HepG2 (cell line): ENCODE results near the gene CRADD. TPM values are rescaled to one million over a fixed set of nuclear protein-coding genes. Genes with fewer than 3 reads are reported as not detected.

Experiments used
- ATAC-seq: fragments of 200-7000 bp; cut with Tn5 transposase; 3 replicates; pipeline ENCODE4 v1.9.1; 2020; ENCODE audit warnings: mild to moderate bottlenecking, moderate library complexity
- BruUV-seq: library from RNA; stranded (reverse); fragments of 400-500 nt; replicated peaks from 2 replicates; lab custom pipeline; 2021; lab: Mats Ljungman, UMichigan
- CTCF ChIA-PET: fragments of 300-600 bp; formaldehyde crosslinking; extraction: SDS; loops from one replicate; lab custom pipeline; 2021; ENCODE audit warnings: low total read pairs, inconsistent platforms, low intra/inter-chr PET ratio; lab: Yijun Ruan, JAX
- POLR2A ChIA-PET: fragments of 350-600 bp; sonication (Branson Sonifier 250); formaldehyde crosslinking; loops from one replicate; lab custom pipeline; 2020; ENCODE audit warnings: antibody characterized with exemption, inconsistent platforms; lab: Yijun Ruan, JAX
- DNase-seq: peaks from one replicate; pipeline ENCODE4 v3.0.0-alpha.2; 2015; ENCODE audit warnings: low spot score
- FAIRE-seq: peaks from 3 replicates; lab custom pipeline; 2011; peaks lifted over from hg19 to GRCh38; lab: Jason Lieb, UNC
- H2AFZ ChIP-seq: one replicate; pipeline ENCODE4 v1.6.1; 2011; ENCODE audit warnings: low read length, inconsistent platforms
- H3K27ac ChIP-seq: fragments of 300-600 bp; 3 replicates; pipeline ENCODE4 v1.8.0; 2011; ENCODE audit warnings: mixed run types, mild to moderate bottlenecking, mixed read lengths, low read length, inconsistent platforms; ENCODE audit not compliant: insufficient read depth; ENCODE audit errors: extremely low read length
- H3K27me3 ChIP-seq, 2 experiments: fragments of 200-600 bp in 1 of 2; 2 replicates in 1 of 2; 3 replicates in 1 of 2; pipeline versions ENCODE4 v1.6.0 to v1.8.0; 2011; ENCODE audit warnings: low read length in 2 of 2, mild to moderate bottlenecking in 2 of 2, moderate library complexity in 2 of 2, inconsistent platforms in 1 of 2; ENCODE audit not compliant: insufficient read depth in 2 of 2, control insufficient read depth in 1 of 2
- H3K36me3 ChIP-seq, 2 experiments: fragments of 200-600 bp in 1 of 2; replicated peaks in 1 of 2; 2 replicates in 1 of 2; 3 replicates in 1 of 2; pipeline versions ENCODE4 v1.5.1 to v1.8.0; 2011; ENCODE audit warnings: low read length in 2 of 2, inconsistent platforms in 1 of 2; ENCODE audit not compliant: insufficient read depth in 2 of 2, control insufficient read depth in 1 of 2
- H3K4me1 ChIP-seq: 2 replicates; pipeline ENCODE4 v1.5.1; 2012; ENCODE audit warnings: low read length, inconsistent platforms; ENCODE audit not compliant: insufficient read depth
- H3K4me2 ChIP-seq: 2 replicates; pipeline ENCODE4 v1.6.0; 2011; ENCODE audit warnings: low read depth, low read length, inconsistent platforms
- H3K4me3 ChIP-seq, 3 experiments: fragments of 200-600 bp in 1 of 3; sonication (generic), shearing (Covaris generic) in 1 of 3; replicated peaks in 1 of 3; 2 replicates each; pipeline ENCODE4 v1.5.1; 2011 to 2016; ENCODE audit warnings: low read length in 3 of 3, inconsistent platforms in 2 of 3, low read depth in 2 of 3, mild to moderate bottlenecking in 2 of 3, control low read depth in 1 of 3, mixed read lengths in 1 of 3; ENCODE audit not compliant: insufficient read depth in 1 of 3
- H3K79me2 ChIP-seq: one replicate; pipeline ENCODE4 v1.6.1; 2011; ENCODE audit warnings: low read length, inconsistent platforms; ENCODE audit not compliant: insufficient read depth
- H3K9ac ChIP-seq: 2 replicates; pipeline ENCODE4 v1.6.0; 2011; ENCODE audit warnings: mild to moderate bottlenecking, low read depth, low read length, inconsistent platforms; ENCODE audit not compliant: insufficient read depth
- H3K9me3 ChIP-seq: 2 replicates; pipeline ENCODE4 v1.5.1; 2012; ENCODE audit warnings: mild to moderate bottlenecking, low read length
- H4K20me1 ChIP-seq: 2 replicates; pipeline ENCODE4 v1.6.0; 2011; ENCODE audit warnings: inconsistent platforms, mild to moderate bottlenecking, low read length, moderate library complexity; ENCODE audit not compliant: insufficient read depth
- NCOA1 ChIP-seq: sonication (generic); formaldehyde crosslinking; IDR thresholded peaks from 2 replicates; pipeline ENCODE4 v1.9.0; 2021; ENCODE audit warnings: missing genetic modification reagents
- NFAT5 ChIP-seq: sonication (generic); formaldehyde crosslinking; IDR thresholded peaks from 2 replicates; pipeline ENCODE4 v1.4.0; 2020; ENCODE audit warnings: missing genetic modification reagents
- SP1 ChIP-seq, 2 experiments: fragments of 450-650 bp in 1 of 2; sonication (generic) in 1 of 2; formaldehyde crosslinking in 1 of 2; IDR thresholded peaks; 2 replicates each; pipeline versions ENCODE4 v1.4.0 to v1.6.1; 2016 to 2020; ENCODE audit warnings: missing genetic modification reagents in 1 of 2
- ZSCAN25 ChIP-seq: sonication (generic); formaldehyde crosslinking; IDR thresholded peaks from 2 replicates; pipeline ENCODE4 v1.8.0; 2022; ENCODE audit warnings: mild to moderate bottlenecking, missing genetic modification reagents
- WGBS: methylation state at CpG from one replicate; pipeline ENCODE4 v1.1.6; 2017; ENCODE audit warnings: low lambda C conversion rate; 5-methylcytosine and 5-hydroxymethylcytosine counted together
- in situ Hi-C: cut with HindIII; loops from 2 replicates; pipeline ENCODE4 v1.10.0; 2017; ENCODE audit warnings: low pct_unique_long_range_greater_than_20kb; ENCODE audit not compliant: extremely low pct_ligation_motif_present
- intact Hi-C: fragments of 100-400 bp; cut with micrococcal nuclease; formaldehyde crosslinking; loops from one replicate; pipeline ENCODE4 v1.10.0; 2022; ENCODE audit not compliant: unreplicated experiment
- polyA plus RNA-seq, 8 experiments: library from polyadenylated mRNA; depleted of rRNA in 3 of 8; stranded (reverse) in 7 of 8; unstranded in 1 of 8; fragments of >200 nt; fragmentation: Illumina TruSeq in 4 of 8; extraction: Trizol in 4 of 8; gene quantifications; 2 replicates each; pipeline versions ENCODE4 v1.2.1 to v1.2.3, GENCODE V29; 2011 to 2016; ENCODE audit warnings: low read depth in 4 of 8, missing spikeins in 1 of 8, mixed read lengths in 1 of 8; ENCODE audit not compliant: insufficient read depth in 1 of 8
- total RNA-seq, 5 experiments: library from RNA; depleted of rRNA; stranded (reverse); fragments of >200 nt; fragmentation: Illumina TruSeq; extraction: Trizol; gene quantifications; 2 replicates each; pipeline ENCODE4 v1.2.3, GENCODE V29; 2016; ENCODE audit warnings: low read depth in 1 of 5

CRADD gene
- total and polyA plus RNA-seq, 2 of the 13 experiments (the other 11 are each of a cell fraction or from before 2014, with no cell fraction given), result 12.4 to 18.8 TPM

- in situ Hi-C loops (no loop called here), intact Hi-C loops (no loop called here)
- Histone ChIP-seq H3K4me2 (no peak overlapping the region), H3K36me3 (no peaks in the 10 kb centered on the region), H3K27me3 (no peaks in the 10 kb centered on the region), H2AFZ (no peak overlapping the region), H3K9me3 (no peaks in the 10 kb centered on the region), H3K9ac (no peak overlapping the region), H4K20me1 (no peaks in the 10 kb centered on the region), H3K4me1 (no peaks in the 10 kb centered on the region), H3K4me3 (no peak overlapping the region), H3K79me2 (no peaks in the 10 kb centered on the region), H3K27ac (no peak overlapping the region)
- no peak for FAIRE-seq
- TF ChIP-seq NCOA1 (CRISPR knock-in tag) (no peak), ZSCAN25 (CRISPR knock-in tag) (no peak), SP1 (IDR thresholded peaks at IDR 0.05) (no peak), SP1 (CRISPR knock-in tag; IDR thresholded peaks at IDR 0.05) (no peak), NFAT5 (CRISPR knock-in tag) (no peak)
- POLR2A ChIA-PET, result no interaction called here
- no peak for DNase-seq
- BruUV-seq, result no TSS peak
- 63% methylated on average over 5 of the region's 5 CpGs for WGBS
- ATAC-seq, result no peak
- CTCF ChIA-PET, result no interaction called here
Observed at GRCh38 chr12:93804392-93805179, 127.4 kb downstream of the CRADD start.
